ENCODE data around the gene CPNE9. TPM values are rescaled to one million over a fixed set of nuclear protein-coding genes. Genes with fewer than 3 reads are reported as not detected.

The CPNE9 gene
- total RNA-seq, 1 donor from 2014 or later: 0.20 TPM

DNA sequence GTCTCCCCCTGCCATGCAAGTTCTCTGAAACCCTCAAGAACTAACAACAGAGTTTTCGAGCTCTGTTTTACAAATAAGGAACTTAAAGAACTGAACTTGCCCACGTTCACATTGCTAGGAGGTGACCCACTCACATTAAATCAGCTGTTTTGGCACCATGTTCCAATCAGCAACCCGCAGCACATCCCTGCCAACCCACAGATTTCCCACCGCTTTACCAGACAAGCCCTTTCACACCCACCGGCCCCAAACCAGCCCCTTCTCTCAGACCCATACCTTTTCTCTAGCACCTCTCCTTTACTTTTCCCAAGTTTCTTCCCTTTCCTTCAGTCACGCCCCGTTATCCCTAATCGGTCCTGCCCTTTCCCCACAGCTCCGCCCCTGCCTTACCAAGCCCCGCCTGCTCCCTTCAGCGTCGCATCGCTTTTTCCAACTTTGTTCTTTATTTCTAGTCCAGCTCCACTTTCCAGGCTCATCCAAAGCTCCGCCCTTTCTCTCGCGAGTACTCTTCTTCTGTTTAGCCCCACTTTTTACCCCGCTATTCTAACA lies 27.1 kb downstream of the CPNE9 start:
- peak overlapping the region; percentile 66 for H3K27ac ChIP-seq (ENCODE audit: low read depth, low read length)
- H3K9me3 ChIP-seq (ENCODE audit: insufficient read depth, low read depth, low read length): no peaks in the 10 kb centered on the region
- H3K27me3 ChIP-seq (ENCODE audit: insufficient read depth, low read length): no peaks in the 10 kb centered on the region
- Mint-ChIP-seq H3K27me3 (ENCODE audit: low read depth, unreplicated experiment) (no peaks in the 10 kb centered on the region), H3K4me1 (ENCODE audit: low read depth, unreplicated experiment) (peaks cover 24% of the 10 kb centered on the region), H3K27ac (ENCODE audit: unreplicated experiment) (peak overlapping the region; percentile 85), H3K4me3 (ENCODE audit: unreplicated experiment) (peak overlapping the region; percentile 87), H3K36me3 (ENCODE audit: low read depth, unreplicated experiment) (peaks cover 11% of the 10 kb centered on the region), H3K9me3 (ENCODE audit: unreplicated experiment) (no peaks in the 10 kb centered on the region)
- H3K4me1 ChIP-seq (ENCODE audit: insufficient read depth, low read length): peaks cover 16% of the 10 kb centered on the region
- FAIRE-seq (no peak), DNase-seq (ENCODE audit: low read depth) (peak; percentile 61)
- TF ChIP-seq EZH2 (IDR thresholded peaks at IDR 0.05; ENCODE audit: insufficient read depth, low read length): no peak
- TF ChIP-seq, protein P1, sequence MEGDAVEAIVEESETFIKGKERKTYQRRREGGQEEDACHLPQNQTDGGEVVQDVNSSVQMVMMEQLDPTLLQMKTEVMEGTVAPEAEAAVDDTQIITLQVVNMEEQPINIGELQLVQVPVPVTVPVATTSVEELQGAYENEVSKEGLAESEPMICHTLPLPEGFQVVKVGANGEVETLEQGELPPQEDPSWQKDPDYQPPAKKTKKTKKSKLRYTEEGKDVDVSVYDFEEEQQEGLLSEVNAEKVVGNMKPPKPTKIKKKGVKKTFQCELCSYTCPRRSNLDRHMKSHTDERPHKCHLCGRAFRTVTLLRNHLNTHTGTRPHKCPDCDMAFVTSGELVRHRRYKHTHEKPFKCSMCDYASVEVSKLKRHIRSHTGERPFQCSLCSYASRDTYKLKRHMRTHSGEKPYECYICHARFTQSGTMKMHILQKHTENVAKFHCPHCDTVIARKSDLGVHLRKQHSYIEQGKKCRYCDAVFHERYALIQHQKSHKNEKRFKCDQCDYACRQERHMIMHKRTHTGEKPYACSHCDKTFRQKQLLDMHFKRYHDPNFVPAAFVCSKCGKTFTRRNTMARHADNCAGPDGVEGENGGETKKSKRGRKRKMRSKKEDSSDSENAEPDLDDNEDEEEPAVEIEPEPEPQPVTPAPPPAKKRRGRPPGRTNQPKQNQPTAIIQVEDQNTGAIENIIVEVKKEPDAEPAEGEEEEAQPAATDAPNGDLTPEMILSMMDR (IDR thresholded peaks at IDR 0.05; ENCODE audit: insufficient read depth, low read depth, low read length): no peak
- H3K4me2 ChIP-seq (ENCODE audit: low read length): peak overlapping the region; percentile 95
- H3K36me3 ChIP-seq (ENCODE audit: insufficient read depth, low read length): peaks cover 4% of the 10 kb centered on the region
- peak overlapping the region; percentile 88 for H2AFZ ChIP-seq (ENCODE audit: low read depth, low read length)
- H4K20me1 ChIP-seq (ENCODE audit: insufficient read depth, low read length): peaks cover 32% of the 10 kb centered on the region
- peaks cover 43% of the 10 kb centered on the region for H3K79me2 ChIP-seq (ENCODE audit: insufficient read depth, low read length)
- H3K9ac ChIP-seq (ENCODE audit: low read length): peak overlapping the region; percentile 73
- peak overlapping the region; percentile 66 for H3K4me3 ChIP-seq (ENCODE audit: insufficient read depth, low read depth, low read length)

DNA sequence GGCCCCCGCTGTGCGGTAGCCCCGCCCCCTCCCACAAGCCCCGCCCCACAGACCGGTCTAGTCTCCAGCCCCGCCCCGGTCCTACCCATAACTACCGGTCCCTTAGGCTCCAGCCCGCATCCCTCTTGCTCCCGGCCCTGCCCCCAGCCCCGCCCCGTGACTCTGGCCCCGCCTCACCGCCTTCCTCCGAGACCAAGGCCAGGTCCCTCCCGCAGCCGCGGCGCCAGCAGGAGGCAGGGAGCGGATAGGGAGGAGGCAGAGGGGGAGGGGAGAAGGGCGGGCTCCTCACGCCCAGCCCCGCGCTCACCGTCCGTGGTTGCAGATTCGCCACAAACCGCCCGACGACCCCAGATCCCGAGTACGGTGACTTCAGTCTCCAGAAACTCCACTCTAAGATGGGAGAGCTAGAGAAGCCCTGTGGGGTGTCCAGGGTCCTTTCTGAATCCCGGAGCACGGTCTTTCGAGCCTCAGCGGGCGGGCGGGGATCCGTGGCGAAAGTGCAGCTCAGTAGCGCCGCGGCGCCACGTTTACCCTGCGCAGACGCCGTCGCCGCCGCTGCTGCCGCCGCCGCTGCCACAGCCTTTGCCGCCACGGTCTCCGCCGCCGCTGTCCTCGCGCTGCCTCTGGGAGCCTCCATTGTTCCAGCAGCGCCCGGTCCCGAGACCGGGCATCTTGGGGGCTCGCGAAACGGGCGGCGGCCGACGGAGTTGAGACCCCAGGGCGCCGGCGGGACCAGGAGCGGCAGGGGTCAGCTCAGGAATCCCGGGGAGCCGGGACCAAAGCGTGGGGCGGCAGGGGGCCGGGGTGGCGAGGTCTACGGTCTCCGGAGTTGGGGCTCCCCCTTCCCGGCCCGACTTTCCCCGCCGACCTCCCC lies 27.8 kb downstream of the CPNE9 start, which contains the start of gene BRPF1:
Gene BRPF1 (plus strand): TSS at position 530 of the 874 bp plus-strand sequence. CDS start 2,406 bp downstream, outside the sequence.
- peaks cover 49% of the 10 kb centered on the region for H3K79me2 ChIP-seq (ENCODE audit: insufficient read depth, low read length)
- peak within 1 kb of the TSS; percentile 95 for H3K4me2 ChIP-seq (ENCODE audit: low read length)
- H3K27me3 Mint-ChIP-seq (ENCODE audit: low read depth, unreplicated experiment): no peaks in the 10 kb centered on the region
- peaks cover 36% of the 10 kb centered on the region for H4K20me1 ChIP-seq (ENCODE audit: insufficient read depth, low read length)
- H3K27me3 ChIP-seq (ENCODE audit: insufficient read depth, low read length): no peaks in the 10 kb centered on the region
- H3K36me3 Mint-ChIP-seq (ENCODE audit: low read depth, unreplicated experiment): peaks cover 12% of the 10 kb centered on the region
- H3K9me3 ChIP-seq (ENCODE audit: insufficient read depth, low read depth, low read length): no peaks in the 10 kb centered on the region
- H3K27ac Mint-ChIP-seq (ENCODE audit: unreplicated experiment): peak within 1 kb of the TSS; percentile 96
- FAIRE-seq (no peak), DNase-seq (ENCODE audit: low read depth) (peak; percentile 96)
- peak within 1 kb of the TSS; percentile 81 for H3K4me3 ChIP-seq (ENCODE audit: insufficient read depth, low read depth, low read length)
- peaks cover 16% of the 10 kb centered on the region for H3K4me1 ChIP-seq (ENCODE audit: insufficient read depth, low read length)
- TF ChIP-seq EZH2 (IDR thresholded peaks at IDR 0.05; ENCODE audit: insufficient read depth, low read length): no peak
- TF ChIP-seq, protein P1 (IDR thresholded peaks at IDR 0.05; ENCODE audit: insufficient read depth, low read depth, low read length): no peak
- H3K36me3 ChIP-seq (ENCODE audit: insufficient read depth, low read length): peaks cover 6% of the 10 kb centered on the region
- H2AFZ ChIP-seq (ENCODE audit: low read depth, low read length): peak within 1 kb of the TSS; percentile 97
- peak within 1 kb of the TSS; percentile 100 for H3K27ac ChIP-seq (ENCODE audit: low read depth, low read length)
- H3K9ac ChIP-seq (ENCODE audit: low read length): peak within 1 kb of the TSS; percentile 100
- no peaks in the 10 kb centered on the region for H3K9me3 Mint-ChIP-seq (ENCODE audit: unreplicated experiment)
- H3K4me1 Mint-ChIP-seq (ENCODE audit: low read depth, unreplicated experiment): peaks cover 24% of the 10 kb centered on the region
- H3K4me3 Mint-ChIP-seq (ENCODE audit: unreplicated experiment): peak within 1 kb of the TSS; percentile 96
